H1 (cell line): ENCODE data around the gene DISP3. TPM values are rescaled to one million over a fixed set of nuclear protein-coding genes. Genes with fewer than 3 reads are reported as not detected.

Experiments used
- CHD1 ChIP-seq: IDR thresholded peaks from 2 replicates; pipeline ENCODE4 v1.6.1; 2012; ENCODE audit warnings: low read depth, low read length, improper control_type of control experiment
- CREB1 ChIP-seq: IDR thresholded peaks from 2 replicates; pipeline ENCODE4 v1.6.1; 2012; ENCODE audit warnings: inconsistent platforms
- JUN ChIP-seq: IDR thresholded peaks from 2 replicates; pipeline ENCODE4 v1.6.1; 2011; ENCODE audit warnings: low read depth, mild to moderate bottlenecking, improper control_type of control experiment, low read length
- YY1 ChIP-seq: IDR thresholded peaks from 2 replicates; pipeline ENCODE4 v1.6.1; 2011; ENCODE audit warnings: low read depth, mild to moderate bottlenecking, low read length
- polyA plus RNA-seq, 7 experiments: library from polyadenylated mRNA; depleted of rRNA in 3 of 7; stranded (reverse) in 5 of 7; unstranded in 2 of 7; fragments of >200 nt in 5 of 7; fragments of 200-250 nt in 2 of 7; gene quantifications; 1 replicate in 5 of 7; 2 replicates in 1 of 7; 4 replicates in 1 of 7; pipeline versions ENCODE4 v1.2.1 to v1.2.3, GENCODE V29; 2011 to 2013; ENCODE audit warnings: missing spikeins in 2 of 7, mixed read lengths in 2 of 7
- total RNA-seq: library from RNA; stranded (reverse); fragmentation: NEBNext Ultra II Directional; extraction: Animal tissue kit (Norgen Biotek cat#: 25700); gene quantifications from 2 replicates; pipeline ENCODE4 v1.2.1, GENCODE V29; 2021

DISP3 gene
- total and polyA plus RNA-seq, 2 of the 8 experiments (the other 6 are each of a cell fraction or from before 2014, with no cell fraction given) = 3.4 to 4.6 TPM

GRCh38 chr1:11522400-11523235 lies 43.7 kb downstream of the DISP3 start (continued):
- TF ChIP-seq JUN (no peak), YY1 (no peak), CREB1 (no peak), CHD1 (no peak)
- TF ChIP-seq, all 59 proteins: peak for 0
